HCT116 (cell line): ENCODE results near the gene CD164L2. TPM values are rescaled to one million over a fixed set of nuclear protein-coding genes. Genes with fewer than 3 reads are reported as not detected.

Experiments
- ATAC-seq: fragments of 200-7000 bp; cut with Tn5 transposase; 2 replicates; pipeline ENCODE4 v1.9.1; 2020; ENCODE audit warnings: mild to moderate bottlenecking, moderate library complexity
- BruUV-seq: library from RNA; stranded (reverse); fragments of 400-500 nt; replicated peaks from 2 replicates; lab custom pipeline; 2021; lab: Mats Ljungman, UMichigan
- CTCF ChIA-PET: fragments of 300-600 bp; sonication (Branson Sonifier 250); formaldehyde crosslinking; loops from one replicate; lab custom pipeline; 2021; ENCODE audit warnings: antibody characterized with exemption; lab: Charles Lee
- POLR2A ChIA-PET: fragments of 300-600, 350-600 bp; sonication (Branson Sonifier 250); formaldehyde crosslinking; loops from one replicate; lab custom pipeline; 2021; ENCODE audit warnings: antibody characterized with exemption; lab: Charles Lee
- RAD21 ChIA-PET, 2 experiments: fragments of 300-600 bp; sonication (Branson Sonifier 250); formaldehyde crosslinking; loops; one replicate each; lab custom pipeline; 2023; ENCODE audit warnings: low total read pairs in 2 of 2; ENCODE audit not compliant: uncharacterized antibody in 2 of 2, unreplicated experiment in 2 of 2, low non-redundant PET in 1 of 2; lab: Charles Lee
- DNase-seq: peaks from one replicate; pipeline ENCODE4 v3.0.0-alpha.2; 2010; ENCODE audit warnings: low read depth, low spot score
- H2AFZ ChIP-seq: fragments of 200-600 bp; shearing (Covaris generic), sonication (generic); 2 replicates; pipeline ENCODE4 v1.6.1; 2017; ENCODE audit warnings: low read depth, mixed run types, mixed read lengths, antibody characterized with exemption, low read length; ENCODE audit not compliant: poor library complexity, severe bottlenecking
- H3K27ac ChIP-seq: 2 replicates; pipeline ENCODE4 v1.5.1; 2012; ENCODE audit warnings: low read depth, low read length
- H3K27me3 ChIP-seq: fragments of 200-600 bp; sonication (generic); 2 replicates; pipeline ENCODE4 v1.6.1; 2016; ENCODE audit warnings: mixed run types, low read length, mixed read lengths; ENCODE audit not compliant: insufficient read depth
- H3K36me3 ChIP-seq, 2 experiments: fragments of 200-500 bp in 1 of 2; fragments of 200-600 bp in 1 of 2; sonication (Bioruptor generic) in 1 of 2; sonication (generic) in 1 of 2; 2 replicates each; pipeline versions ENCODE4 v1.5.1 to v1.6.1; 2014 to 2016; ENCODE audit warnings: low read length in 2 of 2, inconsistent platforms in 1 of 2, mixed read lengths in 1 of 2, mixed run types in 1 of 2; ENCODE audit not compliant: insufficient read depth in 2 of 2, control insufficient read depth in 1 of 2
- H3K4me1 ChIP-seq, 2 experiments: fragments of 200-600 bp in 1 of 2; sonication (generic) in 1 of 2; 2 replicates each; pipeline versions ENCODE4 v1.5.1 to v1.6.1; 2012 to 2017; ENCODE audit warnings: low read length in 2 of 2, inconsistent platforms in 1 of 2, mild to moderate bottlenecking in 1 of 2, mixed read lengths in 1 of 2, mixed run types in 1 of 2, moderate library complexity in 1 of 2; ENCODE audit not compliant: insufficient read depth in 2 of 2, control insufficient read depth in 1 of 2
- H3K4me2 ChIP-seq: fragments of 200-600 bp; sonication (generic); 2 replicates; pipeline ENCODE4 v1.6.1; 2017; ENCODE audit warnings: mixed run types, low read length, mixed read lengths
- H3K4me3 ChIP-seq, 2 experiments: fragments of 200-600 bp in 1 of 2; sonication (generic) in 1 of 2; replicated peaks in 1 of 2; 2 replicates each; pipeline ENCODE4 v1.5.1; 2011 to 2016; ENCODE audit warnings: low read length in 2 of 2, control low read depth in 1 of 2, low read depth in 1 of 2, mild to moderate bottlenecking in 1 of 2, mixed read lengths in 1 of 2, mixed run types in 1 of 2
- H3K79me2 ChIP-seq: fragments of 200-600 bp; sonication (generic); 2 replicates; pipeline ENCODE4 v1.6.1; 2017; ENCODE audit warnings: mild to moderate bottlenecking, mixed run types, low read length, moderate library complexity, mixed read lengths; ENCODE audit not compliant: insufficient read depth
- H3K9ac ChIP-seq: fragments of 200-600 bp; sonication (generic); 2 replicates; pipeline ENCODE4 v1.6.1; 2016; ENCODE audit warnings: low read length, mixed read lengths
- H3K9me2 ChIP-seq: fragments of 200-600 bp; sonication (generic), shearing (Covaris generic); 2 replicates; pipeline ENCODE4 v1.6.1; 2017; ENCODE audit warnings: mixed run types, mild to moderate bottlenecking, moderate library complexity; ENCODE audit not compliant: insufficient read depth
- H3K9me3 ChIP-seq, 2 experiments: fragments of 200-500 bp in 1 of 2; fragments of 200-600 bp in 1 of 2; sonication (Bioruptor generic) in 1 of 2; sonication (generic) in 1 of 2; 2 replicates each; pipeline ENCODE4 v1.6.1; 2014 to 2017; ENCODE audit warnings: low read length in 2 of 2, mixed read lengths in 2 of 2, inconsistent platforms in 1 of 2, low read depth in 1 of 2, mild to moderate bottlenecking in 1 of 2, mixed run types in 1 of 2, moderate library complexity in 1 of 2; ENCODE audit not compliant: control insufficient read depth in 1 of 2, insufficient read depth in 1 of 2
- H4K20me1 ChIP-seq: fragments of 200-600 bp; sonication (generic), shearing (Covaris generic); 2 replicates; pipeline ENCODE4 v1.6.1; 2017; ENCODE audit warnings: mixed run types, mild to moderate bottlenecking, moderate library complexity; ENCODE audit not compliant: insufficient read depth
- ATF3 ChIP-seq: IDR thresholded peaks from 2 replicates; pipeline ENCODE4 v1.6.1; 2012
- CBX3 ChIP-seq: IDR thresholded peaks from 2 replicates; pipeline ENCODE4 v1.6.1; 2012; ENCODE audit warnings: low read depth
- CEBPB ChIP-seq: IDR thresholded peaks from 2 replicates; pipeline ENCODE4 v1.6.1; 2012; ENCODE audit warnings: low read depth
- CTCF ChIP-seq, 3 experiments: fragments of 200-600 bp in 1 of 3; sonication (generic) in 1 of 3; IDR thresholded peaks in 2 of 3; conservative IDR thresholded peaks in 1 of 3; 2 replicates each; pipeline ENCODE4 v1.5.1; 2012 to 2017; ENCODE audit warnings: low read depth in 2 of 3, low read length in 2 of 3, antibody characterized with exemption in 1 of 3, borderline replicate concordance in 1 of 3, control low read depth in 1 of 3, mild to moderate bottlenecking in 1 of 3, mixed read lengths in 1 of 3, mixed run types in 1 of 3, moderate library complexity in 1 of 3; ENCODE audit not compliant: insufficient read depth in 1 of 3
- EGR1 ChIP-seq: IDR thresholded peaks from 2 replicates; pipeline ENCODE4 v1.6.1; 2012; ENCODE audit warnings: low read depth
- ELF1 ChIP-seq: IDR thresholded peaks from 2 replicates; pipeline ENCODE4 v1.6.1; 2012; ENCODE audit warnings: low read depth, borderline replicate concordance
- EZH2phosphoT487 ChIP-seq: fragments of 200-600 bp; IDR thresholded peaks from 2 replicates; pipeline ENCODE4 v1.6.1; 2018; ENCODE audit warnings: antibody characterized with exemption, borderline replicate concordance
- FOSL1 ChIP-seq: IDR thresholded peaks from 2 replicates; pipeline ENCODE4 v1.6.1; 2012; ENCODE audit warnings: low read depth
- JUND ChIP-seq: IDR thresholded peaks from 2 replicates; pipeline ENCODE4 v1.6.1; 2012
- POLR2AphosphoS5 ChIP-seq: IDR thresholded peaks from 2 replicates; pipeline ENCODE4 v1.6.1; 2011; ENCODE audit warnings: mild to moderate bottlenecking, low read depth, low read length, moderate library complexity
- RAD21 ChIP-seq: IDR thresholded peaks from 2 replicates; pipeline ENCODE4 v1.6.1; 2012; ENCODE audit warnings: low read depth, mild to moderate bottlenecking
- REST ChIP-seq: IDR thresholded peaks from 2 replicates; pipeline ENCODE4 v1.6.1; 2012; ENCODE audit warnings: low read depth
- SIN3A ChIP-seq: IDR thresholded peaks from 2 replicates; pipeline ENCODE4 v1.6.1; 2012; ENCODE audit warnings: low read depth
- SP1 ChIP-seq: IDR thresholded peaks from 2 replicates; pipeline ENCODE4 v1.6.1; 2012; ENCODE audit warnings: low read depth
- TCF7L2 ChIP-seq: IDR thresholded peaks from 2 replicates; pipeline ENCODE4 v1.7.0; 2011; ENCODE audit warnings: borderline replicate concordance, inconsistent platforms; ENCODE audit not compliant: insufficient read depth, insufficient read length; ENCODE audit errors: extremely low read depth
- YY1 ChIP-seq: IDR thresholded peaks from 2 replicates; pipeline ENCODE4 v1.6.1; 2011; ENCODE audit warnings: low read length, low read depth, moderate library complexity, mild to moderate bottlenecking; ENCODE audit not compliant: insufficient replicate concordance; ENCODE audit errors: extremely low read depth
- ZBTB33 ChIP-seq: IDR thresholded peaks from 2 replicates; pipeline ENCODE4 v1.6.1; 2011; ENCODE audit warnings: mild to moderate bottlenecking, low read length, moderate library complexity; ENCODE audit not compliant: insufficient replicate concordance; ENCODE audit errors: extremely low read depth
- ZFX ChIP-seq: fragments of 450-650 bp; IDR thresholded peaks from 2 replicates; pipeline ENCODE4 v1.6.1; 2017
- intact Hi-C: fragments of 100-400 bp; cut with micrococcal nuclease; formaldehyde crosslinking; loops from 2 replicates; pipeline ENCODE4 v1.10.0; 2022
- total RNA-seq: library from RNA; stranded (reverse); gene quantifications from one replicate; pipeline ENCODE4 v1.2.1, GENCODE V29; 2021; ENCODE audit not compliant: unreplicated experiment

CD164L2 gene
- total RNA-seq, 1 experiment from 2014 or later = 11.6 TPM

GRCh38 chr1:27392096-27392777 is 9.1 kb upstream of the CD164L2 start, which contains the start of gene GPR3:
Gene GPR3 (plus strand): TSS chr1:27392622. CDS start chr1:27393799, 1,177 bp downstream.
- peak; percentile 84 for DNase-seq
- Histone ChIP-seq H3K9ac (peak within 1 kb of the TSS; percentile 100), H4K20me1 (no peaks in the 10 kb centered on the region), H2AFZ (no peak within 1 kb of the TSS), H3K27ac (peak within 1 kb of the TSS; percentile 88), H3K27me3 (no peaks in the 10 kb centered on the region), H3K9me3 (no peaks in the 10 kb centered on the region), H3K4me2 (peak within 1 kb of the TSS; percentile 86), H3K4me3 (peak within 1 kb of the TSS; percentile 96 to 99), H3K36me3 (peaks cover 0 to 12% of the 10 kb centered on the region in 2 experiments; a peak in 1 of 4 replicates), H3K9me2 (no peaks in the 10 kb centered on the region), H3K4me1 (peaks cover 17 to 43% of the 10 kb centered on the region in 2 experiments), H3K79me2 (peaks cover 25% of the 10 kb centered on the region)
- CTCF ChIA-PET = interaction anchor here (0.9 to 3.0 kb wide), 13 partner anchors 20 to 346 kb away, joined by 3 to 28 read pairs (median 7); partner anchors contain the start of genes MAP3K6 and SYTL1
- RAD21 ChIA-PET = interaction anchor here in 1 of 2 experiments (0.6 to 0.9 kb wide), 2 partner anchors 96 to 349 kb away, joined by 3 read pairs; no protein-coding TSS in a partner anchor
- intact Hi-C loops = loop anchor here (2.0 kb wide), 1 partner anchor 347 kb away; no protein-coding TSS in a partner anchor
- no TSS peak for BruUV-seq
- ATAC-seq = peak; percentile 81
- POLR2A ChIA-PET = interaction anchor here (0.6 to 1.9 kb wide), 6 partner anchors 10 to 700 kb away, joined by 3 to 8 read pairs (median 4); partner anchors contain the start of genes AHDC1, CD164L2 and MAP3K6
- TF ChIP-seq FOSL1 (no peak), CEBPB (no peak), RAD21 (peak; percentile 49), YY1 (peak; percentile 28), EGR1 (peak; percentile 63; the same call in 1 of the 2 replicates), REST (no peak), CTCF (IDR thresholded peaks at IDR 0.05 in 2 of 3, conservative IDR thresholded peaks at IDR 0.05 in 1 of 3; ENCODE audit: borderline replicate concordance in 1 of 3, insufficient read depth in 1 of 3, low read depth in 2 of 3, low read length in 2 of 3) (peak; percentile 42 to 70 (median 43); a peak in 5 of 6 replicates), ATF3 (no peak), POLR2AphosphoS5 (no peak; the same call in 1 of the 2 replicates), ZBTB33 (no peak), SIN3A (0 out of 2 replicates have a peak, but pooled peaks have one; percentile 59), ELF1 (no peak), EZH2phosphoT487 (no peak), ZFX (no peak; the same call in 1 of the 2 replicates), SP1 (peak; percentile 58), CBX3 (no peak; the same call in 1 of the 2 replicates), TCF7L2 (peak; percentile 91), JUND (no peak)
